Stimulated activated CD4-positive, alpha-beta T cell treated with anti-CD3 and anti-CD28 coated beads, Interleukin-2, amount 100 ng/mL, for 48 hours (primary cell): ENCODE measurements around the gene FSHR.
A peak's percentile ranks its signal among the peaks of the same experiment; 100 is the strongest.

Source experiments
- DNase-seq, 2 donors: peaks; one replicate each; pipeline ENCODE4 v3.0.0-alpha.2; 2020

Gene FSHR

GRCh38 chr2:48952143-48952542, 202.2 kb downstream of the FSHR start:
- no peak for DNase-seq

- no peak for DNase-seq
These were observed 205.8 kb downstream of the FSHR start for GRCh38 chr2:48948400-48949125.

GRCh38 chr2:48946449-48947048, 207.8 kb downstream of the FSHR start:
- DNase-seq: peak; percentile 2 to 11

- no peak for DNase-seq
These were observed 209.4 kb downstream of the FSHR start for GRCh38 chr2:48944956-48945355.

- no peak for DNase-seq
These were observed 210.9 kb downstream of the FSHR start for GRCh38 chr2:48943436-48943835.

- no peak for DNase-seq
These were observed 212.4 kb downstream of the FSHR start for GRCh38 chr2:48941908-48942307.

- no peak for DNase-seq
These were observed 212.9 kb downstream of the FSHR start for GRCh38 chr2:48941456-48941855.

GRCh38 chr2:48940606-48941005, 213.7 kb downstream of the FSHR start:
- no peak for DNase-seq

- no peak for DNase-seq
These were observed 215.1 kb downstream of the FSHR start for GRCh38 chr2:48939232-48939631.

GRCh38 chr2:48938231-48938630, 216.1 kb downstream of the FSHR start:
- no peak for DNase-seq

- no peak for DNase-seq
These were observed 219.5 kb downstream of the FSHR start for GRCh38 chr2:48934807-48935206.

- DNase-seq: no peak
These were observed 220.4 kb downstream of the FSHR start for GRCh38 chr2:48933828-48934497.

GRCh38 chr2:48932667-48933066, 221.6 kb downstream of the FSHR start:
- DNase-seq: no peak

- no peak for DNase-seq
These were observed 224.6 kb downstream of the FSHR start for GRCh38 chr2:48929571-48930301.

GRCh38 chr2:48927355-48927754, 227.0 kb downstream of the FSHR start:
- DNase-seq: no peak

GRCh38 chr2:48915884-48916283, 238.4 kb downstream of the FSHR start:
- no peak for DNase-seq

GRCh38 chr2:48915227-48915626, 239.1 kb downstream of the FSHR start:
- no peak for DNase-seq

- DNase-seq: no peak
These were observed 239.7 kb downstream of the FSHR start for GRCh38 chr2:48914477-48915089.
